ENCODE data around the gene LRRN2.
"Not testable (repeated sequence)": the region's sequence is repeated elsewhere in the genome, so short reads cannot be mapped to it uniquely, and the experiment has no call there.

Gene LRRN2

DNA sequence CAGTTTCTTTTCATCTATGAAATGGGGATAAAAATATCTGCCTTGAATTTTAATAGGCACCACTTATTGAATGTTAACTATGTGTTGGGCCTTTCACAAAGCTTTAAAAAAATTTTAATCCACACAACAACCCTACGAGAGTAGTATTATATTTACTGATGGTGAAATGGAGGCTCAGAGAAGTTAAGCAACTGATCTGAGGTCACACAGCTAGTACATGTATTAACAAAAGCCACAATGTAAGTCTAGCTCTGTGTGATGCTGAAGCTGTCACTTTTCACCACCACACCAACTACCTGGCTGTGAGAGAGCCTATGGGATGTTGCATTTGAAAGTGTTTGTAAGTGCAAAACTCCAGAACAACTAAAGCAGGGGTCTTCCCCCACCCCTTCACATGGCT is 44.1 kb downstream of the LRRN2 start:
- DNase-seq (ENCODE audit: extremely low read depth, low read depth): no peak
- TF ChIP-seq CTCF (IDR thresholded peaks at IDR 0.05; ENCODE audit: low read depth, low read length): no peak

DNA sequence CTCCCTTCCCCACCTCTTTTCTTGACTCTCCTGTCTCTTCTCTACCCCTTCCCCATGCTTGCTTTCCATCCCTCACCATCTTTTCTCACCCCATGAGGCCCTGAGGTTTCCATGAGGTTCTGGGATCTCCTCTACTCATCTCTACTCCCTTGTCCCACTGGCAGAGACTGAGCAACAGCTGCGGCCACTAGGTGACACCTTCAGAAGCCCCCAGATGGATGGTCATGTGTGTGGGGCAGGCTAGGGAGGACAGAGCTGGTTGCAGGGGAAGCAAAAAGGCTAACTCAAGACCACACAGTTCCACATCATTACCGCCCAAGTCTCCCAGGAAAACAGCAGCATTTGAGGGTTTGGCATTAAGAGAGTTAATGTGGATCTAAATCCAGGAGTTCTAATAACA is 45.0 kb downstream of the LRRN2 start:
- DNase-seq (ENCODE audit: extremely low read depth, low read depth): no peak
- TF ChIP-seq CTCF (IDR thresholded peaks at IDR 0.05; ENCODE audit: low read depth, low read length): no peak

DNA sequence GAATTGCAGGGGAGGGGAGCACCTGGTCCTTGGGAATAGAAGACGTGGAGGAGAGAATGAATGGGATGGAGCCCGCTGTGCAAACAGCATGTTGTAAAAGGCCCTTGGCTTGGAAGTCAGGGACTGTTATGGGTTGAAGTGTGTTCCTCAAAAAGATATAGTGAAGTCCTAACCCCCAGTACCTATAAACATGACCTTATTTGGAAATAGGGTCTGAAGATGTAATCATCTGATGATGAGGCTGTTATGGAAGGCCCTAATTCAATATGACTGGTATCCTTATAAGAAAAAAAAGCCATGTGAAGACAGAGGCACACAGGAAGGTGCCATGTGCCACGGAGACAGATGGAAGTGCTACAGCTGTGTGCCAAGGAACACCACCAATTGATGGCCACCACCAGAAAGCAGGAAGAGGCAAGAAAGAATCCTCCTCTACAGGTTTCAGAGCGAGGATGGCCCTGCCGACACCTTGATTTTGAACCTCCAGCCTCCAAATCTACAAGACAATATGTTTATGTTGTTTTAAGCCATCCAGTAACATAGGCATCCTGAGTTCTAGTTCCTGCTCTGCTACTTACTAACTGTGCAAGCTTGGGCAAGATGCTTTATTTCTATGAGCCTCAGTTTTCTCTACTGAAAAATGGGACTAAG is 51.2 kb downstream of the LRRN2 start:
- no peak for DNase-seq (ENCODE audit: extremely low read depth, low read depth)
- no peak for TF ChIP-seq CTCF (IDR thresholded peaks at IDR 0.05; ENCODE audit: low read depth, low read length)

DNA sequence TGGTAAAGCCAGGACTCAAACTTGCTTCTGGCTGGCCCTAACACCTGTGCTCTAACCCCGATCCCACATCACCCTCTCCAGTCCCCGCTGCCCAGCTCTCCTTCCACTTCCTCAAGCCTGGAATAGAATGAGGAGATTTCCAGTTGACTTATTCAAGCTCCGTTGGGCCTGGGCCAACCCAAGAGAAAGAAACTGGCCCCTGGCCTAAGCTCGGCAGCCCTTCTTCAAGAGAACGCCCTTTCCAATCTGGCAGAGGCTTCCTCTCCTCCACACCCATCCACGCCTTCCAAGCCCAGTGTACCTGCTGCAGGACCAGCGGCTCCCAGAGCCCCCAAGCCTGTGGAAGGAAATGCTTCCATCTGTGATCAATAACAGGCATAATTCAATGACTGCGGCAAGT is 51.9 kb downstream of the LRRN2 start:
- DNase-seq (ENCODE audit: extremely low read depth, low read depth): no peak
- TF ChIP-seq CTCF (IDR thresholded peaks at IDR 0.05; ENCODE audit: low read depth, low read length): no peak

- TF ChIP-seq CTCF (IDR thresholded peaks at IDR 0.05; ENCODE audit: low read depth, low read length): no peak
- DNase-seq (ENCODE audit: extremely low read depth, low read depth): no peak
Measured at GRCh38 chr1:204630132-204630905, 55.2 kb downstream of the LRRN2 start.

DNA sequence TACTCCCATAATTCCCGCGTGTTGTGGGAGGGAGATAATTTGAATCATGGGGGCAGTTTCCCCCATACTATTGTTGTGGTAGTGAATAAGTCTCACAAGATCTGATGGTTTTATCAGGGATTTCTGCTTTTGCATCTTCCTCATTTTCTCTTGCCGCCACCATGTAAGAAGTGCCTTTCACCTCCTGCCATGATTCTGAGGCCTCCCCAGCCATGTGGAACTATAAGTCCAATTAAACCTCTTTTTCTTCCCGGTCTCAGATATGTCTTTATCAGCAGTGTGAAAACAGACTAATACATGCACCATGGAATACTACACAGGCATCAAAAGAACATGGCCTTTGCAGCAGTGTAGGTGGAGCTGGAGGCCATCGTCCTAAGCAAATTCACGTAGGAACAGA is 56.1 kb downstream of the LRRN2 start:
- DNase-seq (ENCODE audit: extremely low read depth, low read depth): not testable (repeated sequence)

DNA sequence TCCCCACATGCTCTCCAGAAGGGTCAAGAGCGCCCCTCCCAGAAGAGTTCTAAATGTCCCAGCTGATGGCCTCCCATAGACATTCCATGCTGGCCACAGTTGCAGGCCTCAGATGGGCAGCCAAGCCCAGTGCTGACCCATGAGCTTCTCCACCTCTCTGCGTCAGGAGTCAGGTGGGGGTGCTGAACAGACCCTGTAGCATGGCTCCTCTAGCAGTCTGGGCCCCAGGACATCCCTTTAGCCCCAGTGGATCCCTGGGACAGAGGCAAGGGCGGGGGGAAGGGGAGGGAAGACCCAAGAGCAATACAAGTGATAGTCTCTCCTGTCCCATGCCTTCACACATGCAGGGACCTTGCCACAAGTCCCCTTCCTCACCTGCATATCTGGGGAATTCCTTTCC is 56.7 kb downstream of the LRRN2 start:
- no peak for TF ChIP-seq CTCF (IDR thresholded peaks at IDR 0.05; ENCODE audit: low read depth, low read length)
- no peak for DNase-seq (ENCODE audit: extremely low read depth, low read depth)

GRCh38 chr1:204627436-204627835 is 58.1 kb downstream of the LRRN2 start:
- no peak for TF ChIP-seq CTCF (IDR thresholded peaks at IDR 0.05; ENCODE audit: low read depth, low read length)
- no peak for DNase-seq (ENCODE audit: extremely low read depth, low read depth)

All from AG09319 (cell line).